ENCODE measurements around the gene MUC7. TPM values are rescaled to one million over a fixed set of nuclear protein-coding genes. Genes with fewer than 3 reads are reported as not detected.

The MUC7 gene
- total RNA-seq, 4 donors from 2014 or later, result not detected

Other genes with a start within 250 kb of the MUC7 start
- gene FDCSP, start 246.1 kb upstream of the MUC7 start, total RNA-seq, result not detected
- not detected for gene CSN3, start 229.6 kb upstream of the MUC7 start, total RNA-seq
- not detected for gene CABS1, start 137.2 kb upstream of the MUC7 start, total RNA-seq
- gene SMR3A, start 111.4 kb upstream of the MUC7 start, total RNA-seq, result not detected
- not detected for gene SMR3B, start 89.1 kb upstream of the MUC7 start, total RNA-seq
- not detected for gene OPRPN, start 74.3 kb upstream of the MUC7 start, total RNA-seq
- not detected for gene AMTN, start 46.4 kb downstream of the MUC7 start, total RNA-seq
- not detected for gene AMBN, start 120.1 kb downstream of the MUC7 start, total RNA-seq
- not detected for gene ENAM, start 156.5 kb downstream of the MUC7 start, total RNA-seq
- 10 to 100 TPM in 1 of 4 donors, 1 to 10 TPM in 3; 3.1 to 17.4 (median 4.8) TPM for gene JCHAIN, start 194.3 kb downstream of the MUC7 start, total RNA-seq
- gene UTP3, start 216.3 kb downstream of the MUC7 start, total RNA-seq, result 10 to 100 TPM; 14.3 to 19.4 (median 17.0) TPM
- gene RUFY3, start 249.8 kb downstream of the MUC7 start, total RNA-seq, result 100 to 1,000 TPM in 1 of 4 donors, 10 to 100 TPM in 3; 84.5 to 124 (median 88.8) TPM